SK-N-SH treated with all-trans-retinoic acid at 6 μM for 48 hours (cell line): ENCODE data around the gene NUP210.

Experiments
- ATAC-seq: fragments of 200-7000 bp; cut with Tn5 transposase; 3 replicates; pipeline ENCODE4 v1.9.1; 2020; ENCODE audit warnings: mild to moderate bottlenecking, moderate library complexity
- ARNTL ChIP-seq: fragments of 450-650 bp; formaldehyde crosslinking; IDR thresholded peaks from 2 replicates; pipeline ENCODE4 v1.5.0; 2020; ENCODE audit warnings: low read depth, mild to moderate bottlenecking, moderate library complexity, borderline replicate concordance
- BACH2 ChIP-seq: fragments of 250-450 bp; sonication (Bioruptor Pico); IDR thresholded peaks from 2 replicates; pipeline ENCODE4 v1.9.0; 2021; ENCODE audit warnings: mild to moderate bottlenecking, borderline replicate concordance
- CSRNP3 ChIP-seq: fragments of 250-450 bp; sonication (Bioruptor Pico); IDR thresholded peaks from 2 replicates; pipeline ENCODE4 v1.5.1; 2021; ENCODE audit warnings: mild to moderate bottlenecking, moderate library complexity
- GLIS3 ChIP-seq: fragments of 250-450 bp; sonication (Bioruptor Pico); IDR thresholded peaks from 2 replicates; pipeline ENCODE4 v1.5.0; 2020; ENCODE audit warnings: mild to moderate bottlenecking, moderate library complexity
- ISL1 ChIP-seq: fragments of 250-450 bp; sonication (Bioruptor Pico); IDR thresholded peaks from 2 replicates; pipeline ENCODE4 v2.1.2; 2022; ENCODE audit warnings: mild to moderate bottlenecking, moderate library complexity
- OSR1 ChIP-seq: fragments of 250-450 bp; sonication (Bioruptor Pico); IDR thresholded peaks from 2 replicates; pipeline ENCODE4 v1.8.0; 2022; ENCODE audit warnings: moderate library complexity, mild to moderate bottlenecking, inconsistent platforms
- PATZ1 ChIP-seq: fragments of 250-450 bp; sonication (Bioruptor Pico); IDR thresholded peaks from 2 replicates; pipeline ENCODE4 v1.8.0; 2020; ENCODE audit warnings: mild to moderate bottlenecking, moderate library complexity, borderline replicate concordance
- POU6F1 ChIP-seq: fragments of 250-450 bp; sonication (Bioruptor Pico); IDR thresholded peaks from 2 replicates; pipeline ENCODE4 v1.8.0; 2021; ENCODE audit warnings: low read depth, mild to moderate bottlenecking, moderate library complexity, borderline replicate concordance
- PPARA ChIP-seq: fragments of 250-450 bp; sonication (Bioruptor Pico); IDR thresholded peaks from 2 replicates; pipeline ENCODE4 v1.5.0; 2020; ENCODE audit warnings: mild to moderate bottlenecking, borderline replicate concordance
- RARB ChIP-seq: fragments of 250-450 bp; sonication (Bioruptor Pico); IDR thresholded peaks from 2 replicates; pipeline ENCODE4 v1.8.0; 2021; ENCODE audit warnings: mild to moderate bottlenecking, moderate library complexity
- SNAI2 ChIP-seq: fragments of 250-450 bp; sonication (Bioruptor Pico); IDR thresholded peaks from 2 replicates; pipeline ENCODE4 v1.5.0; 2020; ENCODE audit warnings: mild to moderate bottlenecking, moderate library complexity
- TOX ChIP-seq: fragments of 250-450 bp; sonication (Bioruptor Pico); IDR thresholded peaks from 2 replicates; pipeline ENCODE4 v1.8.0; 2021; ENCODE audit warnings: mild to moderate bottlenecking, moderate library complexity, borderline replicate concordance
- TSHZ2 ChIP-seq: fragments of 250-450 bp; sonication (Bioruptor Pico); IDR thresholded peaks from 2 replicates; pipeline ENCODE4 v1.5.0; 2020; ENCODE audit warnings: mild to moderate bottlenecking, moderate library complexity
- ZC3H10 ChIP-seq: fragments of 250-450 bp; sonication (Bioruptor Pico); IDR thresholded peaks from 2 replicates; pipeline ENCODE4 v1.5.1; 2021; ENCODE audit warnings: mild to moderate bottlenecking, moderate library complexity
- ZFP3 ChIP-seq: fragments of 250-450 bp; sonication (Bioruptor Pico); IDR thresholded peaks from 2 replicates; pipeline ENCODE4 v1.5.0; 2020; ENCODE audit warnings: mild to moderate bottlenecking, moderate library complexity
- ZFP30 ChIP-seq: fragments of 450-650 bp; formaldehyde crosslinking; IDR thresholded peaks from 2 replicates; pipeline ENCODE4 v1.5.0; 2022; ENCODE audit warnings: mild to moderate bottlenecking, moderate library complexity
- ZNF565 ChIP-seq: fragments of 450-650 bp; formaldehyde crosslinking; conservative IDR thresholded peaks from 2 replicates; pipeline ENCODE4 v1.5.0; 2020; ENCODE audit warnings: low read depth, mild to moderate bottlenecking, moderate library complexity
- ZNF70 ChIP-seq: fragments of 450-650 bp; formaldehyde crosslinking; IDR thresholded peaks from 2 replicates; pipeline ENCODE4 v1.5.0; 2020; ENCODE audit warnings: mild to moderate bottlenecking, moderate library complexity
- ZNF8 ChIP-seq: fragments of 450-650 bp; formaldehyde crosslinking; IDR thresholded peaks from 2 replicates; pipeline ENCODE4 v1.5.0; 2020; ENCODE audit warnings: mild to moderate bottlenecking, moderate library complexity

Gene NUP210

GRCh38 chr3:13357074-13357473 is 63.0 kb downstream of the NUP210 start:
- TF ChIP-seq TOX (CRISPR knock-in tag) (no peak), ZC3H10 (CRISPR knock-in tag) (no peak), ZFP3 (CRISPR knock-in tag) (no peak), RARB (CRISPR knock-in tag) (no peak), CSRNP3 (CRISPR knock-in tag) (no peak), SNAI2 (CRISPR knock-in tag) (no peak), OSR1 (CRISPR knock-in tag) (no peak), POU6F1 (CRISPR knock-in tag) (no peak), ZNF70 (no peak)
- ATAC-seq, result no peak

- peak; percentile 58 for ATAC-seq
- TF ChIP-seq ZNF70 (no peak), PATZ1 (CRISPR knock-in tag) (no peak), ZNF565 (CRISPR knock-in tag) (no peak)
- TF ChIP-seq, all 23 proteins: peak for 0
Measured at GRCh38 chr3:13353936-13354542, 66.1 kb downstream of the NUP210 start.

- no peak for ATAC-seq
- TF ChIP-seq ZFP3 (CRISPR knock-in tag) (no peak), PATZ1 (CRISPR knock-in tag) (no peak), ZNF8 (CRISPR knock-in tag) (no peak), ZFP30 (CRISPR knock-in tag) (no peak)
Measured at GRCh38 chr3:13353506-13353905, 66.6 kb downstream of the NUP210 start.

GRCh38 chr3:13352621-13353131 is 67.4 kb downstream of the NUP210 start:
- no peak for TF ChIP-seq BACH2 (CRISPR knock-in tag)
- TF ChIP-seq ZNF8 (CRISPR knock-in tag), result no peak
- TF ChIP-seq TSHZ2, result no peak
- TF ChIP-seq ZNF565 (CRISPR knock-in tag), result no peak
- TF ChIP-seq GLIS3 (CRISPR knock-in tag), result no peak
- TF ChIP-seq POU6F1 (CRISPR knock-in tag), result no peak
- no peak for TF ChIP-seq PPARA (CRISPR knock-in tag)
- no peak for TF ChIP-seq ARNTL (CRISPR knock-in tag)
- no peak for TF ChIP-seq OSR1 (CRISPR knock-in tag)
- TF ChIP-seq TOX (CRISPR knock-in tag), result no peak
- no peak for TF ChIP-seq ZC3H10 (CRISPR knock-in tag)
- TF ChIP-seq ISL1 (CRISPR knock-in tag), result no peak
- ATAC-seq, result no peak
